K562 (cell line): Measurements from ENCODE around the gene DOP1A. TPM values are rescaled to one million over a fixed set of nuclear protein-coding genes. Genes with fewer than 3 reads are reported as not detected.

Experiments used
- CC2D1A ChIP-seq: fragments of 450-650 bp; IDR thresholded peaks from 2 replicates; pipeline ENCODE4 v1.6.1; 2017; ENCODE audit warnings: mild to moderate bottlenecking
- CTBP1 ChIP-seq: fragments of 450-650 bp; IDR thresholded peaks from 2 replicates; pipeline ENCODE4 v1.6.1; 2016; ENCODE audit warnings: borderline replicate concordance
- KDM1A ChIP-seq, 2 experiments: fragments of 450-650 bp; IDR thresholded peaks; 2 replicates each; pipeline ENCODE4 v1.6.1; 2016; ENCODE audit warnings: mild to moderate bottlenecking in 2 of 2
- LCOR ChIP-seq: sonication (generic); formaldehyde crosslinking; IDR thresholded peaks from 2 replicates; pipeline ENCODE4 v1.8.0; 2022; ENCODE audit warnings: mild to moderate bottlenecking, missing genetic modification reagents
- POU5F1 ChIP-seq: fragments of 150-350 bp; IDR thresholded peaks from 2 replicates; pipeline ENCODE4 v1.6.1; 2014; ENCODE audit warnings: borderline replicate concordance, low read length, low read depth, mild to moderate bottlenecking; ENCODE audit not compliant: partially characterized antibody
- RAD21 ChIP-seq, 2 experiments: fragments of 250-450 bp in 1 of 2; fragments of 450-650 bp in 1 of 2; sonication (Bioruptor Pico) in 1 of 2; formaldehyde crosslinking in 1 of 2; IDR thresholded peaks in 1 of 2; conservative IDR thresholded peaks in 1 of 2; 2 replicates each; pipeline versions ENCODE4 v1.4.0 to v1.8.0; 2020 to 2022; ENCODE audit warnings: mild to moderate bottlenecking in 2 of 2, moderate library complexity in 1 of 2
- RBBP5 ChIP-seq: fragments of 200-600 bp; sonication (generic); IDR thresholded peaks from 2 replicates; pipeline ENCODE4 v1.6.1; 2012; ENCODE audit warnings: borderline replicate concordance, mild to moderate bottlenecking, low read length, control low read depth, inconsistent platforms; ENCODE audit not compliant: insufficient read depth, poor library complexity, severe bottlenecking
- SMC3 ChIP-seq: conservative IDR thresholded peaks from 2 replicates; pipeline ENCODE4 v1.6.1; 2011; ENCODE audit warnings: low read depth, low read length, improper control_type of control experiment; ENCODE audit not compliant: insufficient read depth
- SRSF3 ChIP-seq: fragments of 200-400 bp; formaldehyde crosslinking; IDR thresholded peaks from 2 replicates; pipeline ENCODE4 v1.6.1; 2016; ENCODE audit warnings: mild to moderate bottlenecking, low read length, moderate library complexity; ENCODE audit not compliant: insufficient read depth
- TEAD1 ChIP-seq, 2 experiments: fragments of 450-650 bp in 1 of 2; sonication (generic) in 1 of 2; formaldehyde crosslinking; IDR thresholded peaks; 2 replicates each; pipeline versions ENCODE4 v1.4.0 to v1.8.0; 2020 to 2022; ENCODE audit warnings: mild to moderate bottlenecking in 2 of 2, missing genetic modification reagents in 1 of 2
- TEAD4 ChIP-seq, 2 experiments: sonication (generic) in 1 of 2; formaldehyde crosslinking in 1 of 2; IDR thresholded peaks; 2 replicates each; pipeline versions ENCODE4 v1.6.1 to v1.8.0; 2012 to 2022; ENCODE audit warnings: borderline replicate concordance in 1 of 2, inconsistent platforms in 1 of 2, low read length in 1 of 2, mild to moderate bottlenecking in 1 of 2, missing genetic modification reagents in 1 of 2
- ZKSCAN3 ChIP-seq: fragments of 250-450 bp; sonication (Bioruptor Pico); IDR thresholded peaks from 2 replicates; pipeline ENCODE4 v1.4.0; 2020
- ZNF146 ChIP-seq: IDR thresholded peaks from one replicate; pipeline ENCODE4 v1.6.1; 2018; ENCODE audit warnings: missing compliant biosample characterization; ENCODE audit not compliant: unreplicated experiment
- polyA plus RNA-seq, 8 experiments: library from polyadenylated mRNA; depleted of rRNA in 4 of 8; stranded (reverse) in 5 of 8; unstranded in 3 of 8; fragments of >200 nt; fragmentation: Nextera tagmentation in 2 of 8; fragmentation: Illumina TruSeq in 1 of 8; extraction: Ambion mirVana in 2 of 8; extraction: Trizol in 1 of 8; gene quantifications; 2 replicates each; pipeline versions ENCODE4 v1.2.1 to v1.2.3, GENCODE V29; 2011 to 2014; ENCODE audit warnings: inconsistent platforms in 1 of 8, missing spikeins in 1 of 8
- total RNA-seq, 7 experiments: library from RNA; depleted of rRNA in 6 of 7; stranded (reverse); fragments of >200 nt in 6 of 7; fragmentation: Illumina TruSeq in 2 of 7; extraction: Trizol in 2 of 7; gene quantifications; 2 replicates each; pipeline versions ENCODE4 v1.2.1 to v1.2.3, GENCODE V29; 2011 to 2021; ENCODE audit warnings: low replicate concordance in 1 of 7
- TF ChIP-seq, protein P1 (sequence below), 3 experiments: IDR thresholded peaks in 2 of 3; conservative IDR thresholded peaks in 1 of 3; 2 replicates each; pipeline ENCODE4 v1.5.1; 2011 to 2012; ENCODE audit warnings: low read length in 3 of 3, mild to moderate bottlenecking in 3 of 3, control low read depth in 2 of 3, improper control_type of control experiment in 1 of 3, inconsistent platforms in 1 of 3, low read depth in 1 of 3, mixed read lengths in 1 of 3, moderate library complexity in 1 of 3; ENCODE audit not compliant: insufficient read depth in 2 of 3
- TF ChIP-seq, protein P2 (sequence below), 2 experiments: fragments of 450-650 bp; formaldehyde crosslinking in 1 of 2; IDR thresholded peaks; 2 replicates each; pipeline versions ENCODE4 v1.4.0 to v1.6.1; 2014 to 2020; ENCODE audit warnings: mild to moderate bottlenecking in 2 of 2, borderline replicate concordance in 1 of 2, low read depth in 1 of 2

DOP1A gene
- total and polyA plus RNA-seq, 9 of the 15 experiments (the other 6 are each of a cell fraction or from before 2014, with no cell fraction given), result 0.75 to 10.5 (median 4.4) TPM

DNA sequence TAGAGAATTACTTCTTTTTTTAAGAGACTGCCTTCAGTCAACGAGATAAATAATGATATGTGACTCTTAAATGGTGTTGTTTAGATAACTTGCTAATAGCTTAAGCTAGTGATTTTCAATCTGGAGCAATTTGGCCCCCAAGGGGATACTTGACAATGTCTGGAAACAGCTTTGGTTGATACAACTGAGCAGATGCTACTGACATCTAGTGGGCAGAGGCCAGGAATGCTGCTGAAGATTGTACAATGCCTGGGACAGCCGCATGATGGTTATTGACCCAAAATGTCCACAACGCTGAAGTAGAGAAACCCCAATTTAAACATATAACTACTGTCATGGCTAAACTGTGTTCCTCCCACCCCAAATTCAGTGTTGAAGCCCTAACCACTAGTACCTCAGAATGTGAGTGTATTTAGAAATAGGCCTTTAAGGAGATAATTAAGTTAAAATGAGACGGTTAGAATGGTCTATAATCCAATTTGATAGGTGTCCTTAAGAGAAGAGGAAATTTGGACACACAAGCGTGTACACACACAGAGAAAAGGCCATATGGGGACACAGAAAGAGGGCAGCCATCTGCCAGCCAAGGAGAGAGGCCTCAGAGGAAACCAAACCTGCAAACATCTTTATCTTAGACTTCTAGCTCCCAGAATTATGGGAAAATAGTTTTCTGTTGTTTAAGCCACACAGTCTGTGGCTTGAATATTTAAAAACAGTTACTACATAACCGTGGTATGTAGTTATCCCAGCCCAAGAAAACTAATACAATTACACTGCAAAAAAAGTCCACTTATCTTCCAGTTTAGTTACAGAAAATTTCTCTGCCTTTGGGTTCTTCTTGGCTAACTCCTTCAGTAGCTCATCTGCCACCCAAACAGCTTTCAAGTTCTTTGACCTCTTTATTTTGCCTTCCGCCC lies 147.9 kb downstream of the DOP1A start (continued):
- TF ChIP-seq SRSF3 (no peak), ZKSCAN3 (no peak), POU5F1 (no peak), KDM1A (IDR thresholded peaks at IDR 0.05) (0 out of 4 replicates have a peak, but pooled peaks of 1 of the 2 experiments have one; percentile 13), RAD21 (CRISPR knock-in tag; conservative IDR thresholded peaks at IDR 0.05 in 1 of 2, IDR thresholded peaks at IDR 0.05 in 1 of 2) (peak; percentile 86 to 91), CC2D1A (peak; percentile 41; the same call in 1 of the 2 replicates), ZNF146 (CRISPR knock-in tag) (no peak), TEAD4 (IDR thresholded peaks at IDR 0.05; ENCODE audit: low read length) (peak; percentile 65), TEAD4 (CRISPR knock-in tag; IDR thresholded peaks at IDR 0.05; ENCODE audit: borderline replicate concordance) (no peak), SMC3 (peak; percentile 77), LCOR (CRISPR knock-in tag) (0 out of 2 replicates have a peak, but pooled peaks have one; percentile 27), RBBP5 (no peak), TEAD1 (CRISPR knock-in tag; IDR thresholded peaks at IDR 0.05) (peak in 1 of 2 experiments; percentile 64; a peak in 1 of 4 replicates), CTBP1 (0 out of 2 replicates have a peak, but pooled peaks have one; percentile 18)
- TF ChIP-seq, protein P1, sequence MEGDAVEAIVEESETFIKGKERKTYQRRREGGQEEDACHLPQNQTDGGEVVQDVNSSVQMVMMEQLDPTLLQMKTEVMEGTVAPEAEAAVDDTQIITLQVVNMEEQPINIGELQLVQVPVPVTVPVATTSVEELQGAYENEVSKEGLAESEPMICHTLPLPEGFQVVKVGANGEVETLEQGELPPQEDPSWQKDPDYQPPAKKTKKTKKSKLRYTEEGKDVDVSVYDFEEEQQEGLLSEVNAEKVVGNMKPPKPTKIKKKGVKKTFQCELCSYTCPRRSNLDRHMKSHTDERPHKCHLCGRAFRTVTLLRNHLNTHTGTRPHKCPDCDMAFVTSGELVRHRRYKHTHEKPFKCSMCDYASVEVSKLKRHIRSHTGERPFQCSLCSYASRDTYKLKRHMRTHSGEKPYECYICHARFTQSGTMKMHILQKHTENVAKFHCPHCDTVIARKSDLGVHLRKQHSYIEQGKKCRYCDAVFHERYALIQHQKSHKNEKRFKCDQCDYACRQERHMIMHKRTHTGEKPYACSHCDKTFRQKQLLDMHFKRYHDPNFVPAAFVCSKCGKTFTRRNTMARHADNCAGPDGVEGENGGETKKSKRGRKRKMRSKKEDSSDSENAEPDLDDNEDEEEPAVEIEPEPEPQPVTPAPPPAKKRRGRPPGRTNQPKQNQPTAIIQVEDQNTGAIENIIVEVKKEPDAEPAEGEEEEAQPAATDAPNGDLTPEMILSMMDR (IDR thresholded peaks at IDR 0.05 in 2 of 3, conservative IDR thresholded peaks at IDR 0.05 in 1 of 3; ENCODE audit: insufficient read depth in 2 of 3, low read depth in 1 of 3, low read length in 3 of 3), result peak; percentile 84 to 91 (median 90)
- TF ChIP-seq, protein P2, sequence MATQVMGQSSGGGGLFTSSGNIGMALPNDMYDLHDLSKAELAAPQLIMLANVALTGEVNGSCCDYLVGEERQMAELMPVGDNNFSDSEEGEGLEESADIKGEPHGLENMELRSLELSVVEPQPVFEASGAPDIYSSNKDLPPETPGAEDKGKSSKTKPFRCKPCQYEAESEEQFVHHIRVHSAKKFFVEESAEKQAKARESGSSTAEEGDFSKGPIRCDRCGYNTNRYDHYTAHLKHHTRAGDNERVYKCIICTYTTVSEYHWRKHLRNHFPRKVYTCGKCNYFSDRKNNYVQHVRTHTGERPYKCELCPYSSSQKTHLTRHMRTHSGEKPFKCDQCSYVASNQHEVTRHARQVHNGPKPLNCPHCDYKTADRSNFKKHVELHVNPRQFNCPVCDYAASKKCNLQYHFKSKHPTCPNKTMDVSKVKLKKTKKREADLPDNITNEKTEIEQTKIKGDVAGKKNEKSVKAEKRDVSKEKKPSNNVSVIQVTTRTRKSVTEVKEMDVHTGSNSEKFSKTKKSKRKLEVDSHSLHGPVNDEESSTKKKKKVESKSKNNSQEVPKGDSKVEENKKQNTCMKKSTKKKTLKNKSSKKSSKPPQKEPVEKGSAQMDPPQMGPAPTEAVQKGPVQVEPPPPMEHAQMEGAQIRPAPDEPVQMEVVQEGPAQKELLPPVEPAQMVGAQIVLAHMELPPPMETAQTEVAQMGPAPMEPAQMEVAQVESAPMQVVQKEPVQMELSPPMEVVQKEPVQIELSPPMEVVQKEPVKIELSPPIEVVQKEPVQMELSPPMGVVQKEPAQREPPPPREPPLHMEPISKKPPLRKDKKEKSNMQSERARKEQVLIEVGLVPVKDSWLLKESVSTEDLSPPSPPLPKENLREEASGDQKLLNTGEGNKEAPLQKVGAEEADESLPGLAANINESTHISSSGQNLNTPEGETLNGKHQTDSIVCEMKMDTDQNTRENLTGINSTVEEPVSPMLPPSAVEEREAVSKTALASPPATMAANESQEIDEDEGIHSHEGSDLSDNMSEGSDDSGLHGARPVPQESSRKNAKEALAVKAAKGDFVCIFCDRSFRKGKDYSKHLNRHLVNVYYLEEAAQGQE (IDR thresholded peaks at IDR 0.05; ENCODE audit: borderline replicate concordance), result peak; percentile 73
- TF ChIP-seq, protein P2 (CRISPR knock-in tag; IDR thresholded peaks at IDR 0.05; ENCODE audit: low read depth), result no peak
